ENCODE data around the gene DUOX1. TPM values are rescaled to one million over a fixed set of nuclear protein-coding genes. Genes with fewer than 3 reads are reported as not detected.

The DUOX1 gene
- total and polyA plus RNA-seq, 2 donors (not counting 3 experiments of a cell fraction or from before 2014, with no cell fraction given): not detected

GRCh38 chr15:45150997-45151396 is 21.2 kb downstream of the DUOX1 start:
- no peaks in the 10 kb centered on the region for H3K9me1 ChIP-seq (replicated peaks; ENCODE audit: control insufficient read depth, extremely low read depth, insufficient read depth, low read length)
- BruUV-seq (replicated peaks): no TSS peak
- FAIRE-seq (no peak), DNase-seq (ENCODE audit: low read depth, low spot score) (no peak)
- intact Hi-C loops (cut with micrococcal nuclease) (no loop called here), dilution Hi-C loops (cut with MboI; ENCODE audit: extremely low pct_ligation_motif_present, low sequenced_read_pairs) (no loop called here)
- POLR2A ChIA-PET: no interaction called here
- H3K4me1 ChIP-seq (ENCODE audit: control insufficient read depth, extremely low read depth, insufficient read depth, low read length): peaks cover 2% of the 10 kb centered on the region
- H3K36me3 ChIP-seq (ENCODE audit: control insufficient read depth in 2 of 2, extremely low read depth in 1 of 2, insufficient read depth in 2 of 2, low read length in 2 of 2): no peaks in the 10 kb centered on the region
- H3K27ac ChIP-seq (ENCODE audit: insufficient read depth, low read depth, low read length): no peak overlapping the region
- no peak overlapping the region for H3K4me3 ChIP-seq (replicated peaks in 1 of 3; ENCODE audit: insufficient read depth in 1 of 3, low read depth in 1 of 3, low read length in 3 of 3)
- no peaks in the 10 kb centered on the region for H4K20me1 ChIP-seq (replicated peaks; ENCODE audit: control insufficient read depth, extremely low read depth, insufficient read depth, low read length)
- no peak overlapping the region for H3K4me2 ChIP-seq (ENCODE audit: insufficient read depth, low read length)
- no peaks in the 10 kb centered on the region for H3K9me3 ChIP-seq (replicated peaks; ENCODE audit: control insufficient read depth, insufficient read depth, low read length)
- H2AFZ ChIP-seq (ENCODE audit: low read depth, low read length): no peak overlapping the region
- H3K9ac ChIP-seq (replicated peaks; ENCODE audit: extremely low read depth, insufficient read depth, low read length): no peak overlapping the region
- H3K79me2 ChIP-seq (ENCODE audit: control insufficient read depth, insufficient read depth, low read length): no peaks in the 10 kb centered on the region
- TF ChIP-seq EZH2 (IDR thresholded peaks at IDR 0.05; ENCODE audit: borderline replicate concordance, low read depth, low read length, severe bottlenecking) (no peak), MAX (IDR thresholded peaks at IDR 0.05; ENCODE audit: insufficient read depth, insufficient read length) (no peak), GATA2 (IDR thresholded peaks at IDR 0.05; ENCODE audit: insufficient read depth, insufficient read length, low read depth, low read length) (no peak)
- no peaks in the 10 kb centered on the region for H3K27me3 ChIP-seq (ENCODE audit: control insufficient read depth in 2 of 2, insufficient read depth in 2 of 2, low read length in 2 of 2)
- CTCF ChIA-PET: no interaction called here

GRCh38 chr15:45151998-45152828 is 22.4 kb downstream of the DUOX1 start:
- no TSS peak for BruUV-seq (replicated peaks)
- no peaks in the 10 kb centered on the region for H3K79me2 ChIP-seq (ENCODE audit: control insufficient read depth, insufficient read depth, low read length)
- dilution Hi-C loops (cut with MboI; ENCODE audit: extremely low pct_ligation_motif_present, low sequenced_read_pairs): no loop called here

More at GRCh38 chr15:45151998-45152828, 22.4 kb downstream of the DUOX1 start:
- Histone ChIP-seq H3K4me1 (ENCODE audit: control insufficient read depth, extremely low read depth, insufficient read depth, low read length) (peaks cover 2% of the 10 kb centered on the region), H3K4me3 (replicated peaks in 1 of 3; ENCODE audit: insufficient read depth in 1 of 3, low read depth in 1 of 3, low read length in 3 of 3) (no peak overlapping the region), H3K9ac (replicated peaks; ENCODE audit: extremely low read depth, insufficient read depth, low read length) (no peak overlapping the region), H3K9me1 (replicated peaks; ENCODE audit: control insufficient read depth, extremely low read depth, insufficient read depth, low read length) (no peaks in the 10 kb centered on the region), H3K4me2 (ENCODE audit: insufficient read depth, low read length) (no peak overlapping the region), H4K20me1 (replicated peaks; ENCODE audit: control insufficient read depth, extremely low read depth, insufficient read depth, low read length) (no peaks in the 10 kb centered on the region), H3K36me3 (ENCODE audit: control insufficient read depth in 2 of 2, extremely low read depth in 1 of 2, insufficient read depth in 2 of 2, low read length in 2 of 2) (no peaks in the 10 kb centered on the region), H3K9me3 (replicated peaks; ENCODE audit: control insufficient read depth, insufficient read depth, low read length) (no peaks in the 10 kb centered on the region), H3K27ac (ENCODE audit: insufficient read depth, low read depth, low read length) (no peak overlapping the region), H2AFZ (ENCODE audit: low read depth, low read length) (no peak overlapping the region), H3K27me3 (ENCODE audit: control insufficient read depth in 2 of 2, insufficient read depth in 2 of 2, low read length in 2 of 2) (no peaks in the 10 kb centered on the region)
- intact Hi-C loops (cut with micrococcal nuclease): no loop called here
- DNase-seq (ENCODE audit: low read depth, low spot score) (no peak), FAIRE-seq (no peak)
- TF ChIP-seq POLR2A (IDR thresholded peaks at IDR 0.05; ENCODE audit: low read depth, low read length) (no peak), FOS (IDR thresholded peaks at IDR 0.05; ENCODE audit: borderline replicate concordance, insufficient read depth, low read length) (no peak), GATA2 (IDR thresholded peaks at IDR 0.05; ENCODE audit: insufficient read depth, insufficient read length, low read depth, low read length) (no peak), EZH2 (IDR thresholded peaks at IDR 0.05; ENCODE audit: borderline replicate concordance, low read depth, low read length, severe bottlenecking) (no peak), CTCF (IDR thresholded peaks at IDR 0.05; ENCODE audit: extremely low read depth in 1 of 2, insufficient read depth in 1 of 2, low read depth in 1 of 2, low read length in 2 of 2) (no peak), MAX (IDR thresholded peaks at IDR 0.05; ENCODE audit: insufficient read depth, insufficient read length) (no peak), POLR2AphosphoS5 (IDR thresholded peaks at IDR 0.05; ENCODE audit: insufficient read depth, low read depth, low read length) (no peak), MYC (IDR thresholded peaks at IDR 0.05; ENCODE audit: low read depth, low read length) (no peak), JUN (IDR thresholded peaks at IDR 0.05; ENCODE audit: borderline replicate concordance, insufficient read depth, insufficient read length, low read depth) (no peak)
- POLR2A ChIA-PET: no interaction called here
- CTCF ChIA-PET: no interaction called here
